GM12872 (cell line): ENCODE measurements around the gene PLEKHG3.

Experiments
- CTCF ChIP-seq: IDR thresholded peaks from 3 replicates; pipeline ENCODE4 v1.5.1; 2011; ENCODE audit warnings: low read depth, mild to moderate bottlenecking, low read length, moderate library complexity; ENCODE audit not compliant: insufficient read depth

The PLEKHG3 gene

GRCh38 chr14:64760146-64760755 lies 56.0 kb downstream of the PLEKHG3 start:
- peak; percentile 87 for TF ChIP-seq CTCF

GRCh38 chr14:64760916-64761315 lies 56.7 kb downstream of the PLEKHG3 start:
- TF ChIP-seq CTCF: no peak

- TF ChIP-seq CTCF: peak; percentile 14; the same call in 1 of the 3 replicates
These were observed 57.3 kb downstream of the PLEKHG3 start for GRCh38 chr14:64761441-64762043.

GRCh38 chr14:64762044-64763034 lies 58.1 kb downstream of the PLEKHG3 start:
- TF ChIP-seq CTCF: no peak; the same call in 2 of the 3 replicates

- no peak for TF ChIP-seq CTCF
These were observed 59.0 kb downstream of the PLEKHG3 start for GRCh38 chr14:64763085-64763782.

- peak; percentile 13; the same call in 1 of the 3 replicates for TF ChIP-seq CTCF
These were observed 59.8 kb downstream of the PLEKHG3 start for GRCh38 chr14:64763801-64764621.
